Activated CD4-positive, alpha-beta memory T cell treated with anti-CD3 and anti-CD28 coated beads for 36 hours (primary cell): ENCODE measurements around the gene SIGLEC9. TPM values are rescaled to one million over a fixed set of nuclear protein-coding genes. Genes with fewer than 3 reads are reported as not detected.
"Not testable (repeated sequence)": the region's sequence is repeated elsewhere in the genome, so short reads cannot be mapped to it uniquely, and the experiment has no call there.

Source experiments
- CTCF ChIA-PET: fragments of 350-600 bp; sonication (Branson Sonifier 250); formaldehyde crosslinking; loops from one replicate; lab custom pipeline; 2021; ENCODE audit warnings: antibody characterized with exemption, inconsistent platforms; lab: Charles Lee
- POLR2A ChIA-PET: fragments of 350-600 bp; sonication (Branson Sonifier 250); formaldehyde crosslinking; loops from one replicate; lab custom pipeline; 2021; ENCODE audit warnings: antibody characterized with exemption; lab: Charles Lee
- DNase-seq: peaks from one replicate; pipeline ENCODE4 v3.0.0-alpha.2; 2020
- H3K27ac Mint-ChIP-seq: one replicate; pipeline ENCODE4 v1.8.0; 2021; ENCODE audit warnings: mixed read lengths
- H3K27me3 Mint-ChIP-seq: one replicate; pipeline ENCODE4 v1.8.0; 2021; ENCODE audit warnings: mixed read lengths
- H3K36me3 Mint-ChIP-seq: one replicate; pipeline ENCODE4 v1.8.0; 2021; ENCODE audit warnings: mixed read lengths
- H3K4me1 Mint-ChIP-seq: one replicate; pipeline ENCODE4 v1.8.0; 2021; ENCODE audit warnings: low read depth, mixed read lengths
- H3K4me3 Mint-ChIP-seq: one replicate; pipeline ENCODE4 v1.8.0; 2021; ENCODE audit warnings: mild to moderate bottlenecking, mixed read lengths
- H3K9me3 Mint-ChIP-seq: one replicate; pipeline ENCODE4 v1.8.0; 2021; ENCODE audit warnings: mixed read lengths
- intact Hi-C: fragments of 100-400 bp; cut with micrococcal nuclease; formaldehyde crosslinking; loops from one replicate; pipeline ENCODE4 v1.15.1; 2023
- total RNA-seq, 2 experiments: library from RNA; stranded (reverse); gene quantifications; one replicate each; pipeline ENCODE4 v1.2.3, GENCODE V29; 2021

Gene SIGLEC9
- total RNA-seq, 2 experiments from 2014 or later = 1.3 to 1.4 TPM

GRCh38 chr19:51139299-51140014 lies 14.8 kb downstream of the SIGLEC9 start:
- H3K27me3 Mint-ChIP-seq = peaks cover 2% of the 10 kb centered on the region
- ChIA-PET CTCF (no interaction called here), POLR2A (no interaction called here)
- H3K36me3 Mint-ChIP-seq = peaks cover 2% of the 10 kb centered on the region
- H3K4me3 Mint-ChIP-seq = no peak overlapping the region
- H3K9me3 Mint-ChIP-seq = peaks cover 4% of the 10 kb centered on the region
- intact Hi-C loops = no loop called here
- peaks cover 21% of the 10 kb centered on the region for H3K4me1 Mint-ChIP-seq
- H3K27ac Mint-ChIP-seq = no peak overlapping the region
- DNase-seq = peak; percentile 2

- Mint-ChIP-seq H3K4me1 (peaks cover 21% of the 10 kb centered on the region), H3K27ac (no peak overlapping the region), H3K4me3 (no peak overlapping the region), H3K36me3 (no peaks in the 10 kb centered on the region), H3K9me3 (peaks cover under 1% of the 10 kb centered on the region), H3K27me3 (peaks cover 2% of the 10 kb centered on the region)
- no peak for DNase-seq
- intact Hi-C loops = no loop called here
- CTCF ChIA-PET = no interaction called here
- POLR2A ChIA-PET = no interaction called here
These were observed 15.7 kb downstream of the SIGLEC9 start for GRCh38 chr19:51140441-51140840.

DNA sequence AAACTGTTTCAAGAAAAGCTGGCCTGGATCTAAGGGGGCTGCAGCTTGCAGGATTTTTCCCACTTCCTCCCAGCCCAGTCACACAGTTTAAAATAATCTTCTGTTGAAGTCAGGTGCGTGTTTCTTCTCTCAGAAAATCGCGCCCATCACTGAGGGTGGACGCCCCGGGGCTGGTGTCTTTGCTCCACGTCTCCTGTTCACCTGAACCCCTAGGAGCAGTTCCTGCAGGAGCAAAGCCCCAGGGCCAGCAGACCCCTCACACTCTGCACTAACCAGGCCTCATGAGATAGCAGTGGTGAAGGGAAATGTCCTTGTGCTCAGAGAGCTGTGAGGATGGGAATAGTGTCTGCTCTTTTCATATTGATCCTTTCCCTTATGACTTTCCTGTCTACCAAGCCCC lies 16.5 kb downstream of the SIGLEC9 start:
- Mint-ChIP-seq H3K4me3 (no peak overlapping the region), H3K36me3 (no peaks in the 10 kb centered on the region), H3K9me3 (no peaks in the 10 kb centered on the region), H3K27ac (no peak overlapping the region), H3K27me3 (peaks cover 2% of the 10 kb centered on the region), H3K4me1 (peaks cover 17% of the 10 kb centered on the region)
- intact Hi-C loops = no loop called here
- ChIA-PET POLR2A (no interaction called here), CTCF (no interaction called here)
- no peak for DNase-seq

- ChIA-PET CTCF (no interaction called here), POLR2A (no interaction called here)
- Mint-ChIP-seq H3K27ac (no peak within 1 kb of the TSS), H3K4me3 (no peak within 1 kb of the TSS), H3K36me3 (no peaks in the 10 kb centered on the region), H3K9me3 (no peaks in the 10 kb centered on the region), H3K27me3 (peaks cover 2% of the 10 kb centered on the region), H3K4me1 (peaks cover 8% of the 10 kb centered on the region)
- intact Hi-C loops = no loop called here
- DNase-seq = no peak
These were observed 17.4 kb downstream of the SIGLEC9 start, which contains the start of gene SIGLEC7 for GRCh38 chr19:51142119-51142518. TSS of gene SIGLEC7 (plus strand) at chr19:51142301. CDS start at chr19:51142370, 69 bp downstream.

DNA sequence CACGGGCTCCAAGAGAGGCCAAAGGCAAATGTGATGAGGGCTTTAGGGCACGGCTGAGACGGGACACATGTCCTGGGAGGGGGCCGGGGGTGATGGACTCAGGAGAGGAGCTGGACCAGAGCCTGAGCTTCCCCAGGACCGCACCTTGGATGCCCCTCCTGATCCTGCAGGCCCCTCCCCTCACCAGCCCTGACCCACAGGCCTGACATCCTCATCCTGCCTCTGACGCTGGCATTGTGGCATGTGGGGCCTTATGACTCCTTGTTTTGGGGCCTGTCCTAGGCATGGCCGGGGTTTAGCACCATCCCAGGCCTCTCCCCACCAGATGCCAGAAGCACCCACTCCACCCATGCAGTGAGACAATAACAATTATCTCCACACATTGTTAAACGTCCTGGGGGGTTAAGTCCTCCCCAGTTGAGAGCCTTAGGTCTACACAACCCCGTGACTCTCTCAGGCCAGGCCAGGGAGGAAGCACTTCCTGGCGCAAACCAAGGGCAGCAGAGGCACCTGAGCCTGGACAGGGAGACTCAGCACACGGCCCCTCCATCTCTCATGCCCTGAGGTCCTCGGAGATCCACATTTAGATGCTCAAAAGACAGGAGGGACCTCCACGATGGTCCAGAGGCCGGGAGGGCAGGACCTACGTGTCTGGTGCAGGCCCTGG lies 18.2 kb downstream of the SIGLEC9 start:
- CTCF ChIA-PET, H3K27me3 Mint-ChIP-seq, H3K27ac Mint-ChIP-seq, DNase-seq, POLR2A ChIA-PET, intact Hi-C loops, H3K4me1 Mint-ChIP-seq, H3K9me3 Mint-ChIP-seq, H3K36me3 Mint-ChIP-seq, H3K4me3 Mint-ChIP-seq: not testable (repeated sequence)

GRCh38 chr19:51143486-51143885 lies 18.8 kb downstream of the SIGLEC9 start:
- Mint-ChIP-seq H3K4me1 (no peaks in the 10 kb centered on the region), H3K9me3 (no peaks in the 10 kb centered on the region), H3K27me3 (peaks cover 2% of the 10 kb centered on the region), H3K27ac (no peak overlapping the region), H3K4me3 (no peak overlapping the region), H3K36me3 (no peaks in the 10 kb centered on the region)
- no peak for DNase-seq
- CTCF ChIA-PET = no interaction called here
- intact Hi-C loops = no loop called here
- POLR2A ChIA-PET = no interaction called here

GRCh38 chr19:51144482-51145045 lies 19.9 kb downstream of the SIGLEC9 start:
- Mint-ChIP-seq H3K9me3 (no peaks in the 10 kb centered on the region), H3K4me1 (no peaks in the 10 kb centered on the region), H3K27me3 (peaks cover 2% of the 10 kb centered on the region), H3K27ac (no peak overlapping the region), H3K36me3 (no peaks in the 10 kb centered on the region), H3K4me3 (no peak overlapping the region)
- no peak for DNase-seq
- CTCF ChIA-PET = interaction anchor here (2.0 kb wide), 1 partner anchor 12 kb away, joined by 5 read pairs; no protein-coding TSS in a partner anchor
- intact Hi-C loops = no loop called here
- POLR2A ChIA-PET = no interaction called here

DNA sequence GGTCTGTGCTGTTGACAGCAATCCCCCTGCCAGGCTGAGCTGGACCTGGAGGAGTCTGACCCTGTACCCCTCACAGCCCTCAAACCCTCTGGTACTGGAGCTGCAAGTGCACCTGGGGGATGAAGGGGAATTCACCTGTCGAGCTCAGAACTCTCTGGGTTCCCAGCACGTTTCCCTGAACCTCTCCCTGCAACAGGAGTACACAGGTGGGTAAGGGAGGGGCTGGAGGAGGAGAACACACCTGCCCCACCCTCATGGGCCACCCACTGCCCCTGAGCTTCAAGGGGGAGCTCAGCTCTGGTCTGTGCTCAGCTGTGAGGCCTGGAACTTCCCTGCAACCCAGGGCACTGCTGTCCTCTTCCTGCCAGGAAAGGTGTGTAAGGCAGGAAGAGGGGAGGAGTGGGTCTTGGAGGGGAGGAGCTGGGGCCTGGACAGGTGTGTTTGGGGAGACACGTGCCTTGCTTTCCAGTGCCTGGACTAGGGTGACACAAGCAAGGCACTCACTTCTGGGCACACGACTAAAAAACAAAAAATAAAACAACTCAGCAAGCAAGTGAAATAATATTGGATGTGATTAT lies 21.3 kb downstream of the SIGLEC9 start:
- DNase-seq = no peak
- Mint-ChIP-seq H3K27ac (no peak overlapping the region), H3K36me3 (no peaks in the 10 kb centered on the region), H3K9me3 (no peaks in the 10 kb centered on the region), H3K4me1 (no peaks in the 10 kb centered on the region), H3K27me3 (peaks cover 2% of the 10 kb centered on the region), H3K4me3 (no peak overlapping the region)
- ChIA-PET POLR2A (no interaction called here), CTCF (interaction anchor here (0.8 to 2.0 kb wide), 2 partner anchors 11 to 12 kb away, joined by 4 to 5 read pairs; no protein-coding TSS in a partner anchor)
- intact Hi-C loops = no loop called here

DNA sequence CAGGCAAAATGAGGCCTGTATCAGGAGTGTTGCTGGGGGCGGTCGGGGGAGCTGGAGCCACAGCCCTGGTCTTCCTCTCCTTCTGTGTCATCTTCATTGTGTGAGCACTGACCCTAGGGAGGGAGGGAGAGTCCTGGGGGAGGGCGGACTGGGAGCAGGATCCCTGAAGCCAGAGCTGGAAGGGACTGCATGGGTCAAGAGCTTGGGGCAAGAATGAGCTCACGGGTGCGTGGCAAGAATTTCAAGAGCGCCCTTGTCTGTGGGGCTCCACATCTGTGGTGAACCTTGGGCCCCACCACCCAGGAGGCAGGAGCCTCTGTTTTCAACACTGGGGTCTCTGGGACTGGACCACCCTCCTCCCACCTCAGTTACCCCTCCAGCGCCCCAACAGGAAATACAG lies 22.0 kb downstream of the SIGLEC9 start:
- intact Hi-C loops = no loop called here
- Mint-ChIP-seq H3K4me3 (no peak overlapping the region), H3K4me1 (no peaks in the 10 kb centered on the region), H3K27me3 (peaks cover 2% of the 10 kb centered on the region), H3K27ac (no peak overlapping the region), H3K9me3 (no peaks in the 10 kb centered on the region), H3K36me3 (no peaks in the 10 kb centered on the region)
- ChIA-PET POLR2A (no interaction called here), CTCF (interaction anchor here (1.4 to 2.4 kb wide), 3 partner anchors 10 to 113 kb away, joined by 3 to 10 read pairs (median 5); no protein-coding TSS in a partner anchor)
- DNase-seq = no peak

DNA sequence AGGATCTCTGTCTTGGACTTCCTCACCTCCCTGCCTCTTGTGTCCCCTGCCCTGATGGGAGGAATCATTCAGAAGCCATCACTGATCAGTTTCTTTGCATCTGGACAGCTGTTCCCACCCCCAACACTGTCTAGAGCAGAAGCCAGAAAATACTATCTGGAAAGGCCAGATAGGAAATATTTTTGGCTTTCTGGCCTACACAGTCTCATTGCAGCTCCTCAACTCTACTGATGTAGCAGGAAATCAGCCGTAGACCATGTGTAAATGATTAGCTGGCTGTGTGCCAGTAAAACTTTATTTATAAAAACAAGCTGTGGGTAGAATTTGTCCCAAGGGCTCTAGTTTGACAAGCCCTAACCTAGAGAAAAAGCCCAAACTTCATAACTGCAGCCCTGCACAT lies 23.0 kb downstream of the SIGLEC9 start:
- intact Hi-C loops = no loop called here
- POLR2A ChIA-PET = no interaction called here
- CTCF ChIA-PET = interaction anchor here (0.7 to 2.4 kb wide), 3 partner anchors 11 to 112 kb away, joined by 3 to 10 read pairs (median 3); no protein-coding TSS in a partner anchor
- no peak for DNase-seq
- no peaks in the 10 kb centered on the region for H3K4me1 Mint-ChIP-seq
- H3K27me3 Mint-ChIP-seq = peaks cover 2% of the 10 kb centered on the region
- no peak overlapping the region for H3K27ac Mint-ChIP-seq
- H3K4me3 Mint-ChIP-seq = no peak overlapping the region
- no peaks in the 10 kb centered on the region for H3K36me3 Mint-ChIP-seq
- H3K9me3 Mint-ChIP-seq = no peaks in the 10 kb centered on the region

DNA sequence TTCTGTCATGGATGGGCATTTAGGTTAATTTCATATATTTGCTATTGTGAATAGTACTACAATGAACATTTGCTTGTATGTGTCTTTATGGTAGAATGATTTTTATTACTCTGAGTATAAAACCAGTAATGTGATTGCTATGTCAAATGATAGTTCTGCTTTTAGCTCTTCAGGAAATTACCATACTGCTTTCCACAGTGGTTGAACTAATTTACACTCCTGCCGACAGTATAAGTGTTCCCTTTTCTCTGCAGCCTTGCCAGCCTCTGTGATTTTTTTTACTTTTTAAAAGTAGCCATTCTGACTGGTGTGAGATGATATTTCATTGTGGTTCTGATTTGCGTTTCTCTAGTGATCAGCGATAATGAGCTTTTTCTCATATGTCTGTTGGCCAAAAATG lies 23.9 kb downstream of the SIGLEC9 start:
- intact Hi-C loops = no loop called here
- ChIA-PET CTCF (interaction anchor here (0.7 to 2.4 kb wide), 3 partner anchors 10 to 510 kb away, joined by 3 to 10 read pairs (median 3); no protein-coding TSS in a partner anchor), POLR2A (no interaction called here)
- Mint-ChIP-seq H3K27ac (no peak overlapping the region), H3K9me3 (no peaks in the 10 kb centered on the region), H3K4me3 (no peak overlapping the region), H3K27me3 (peaks cover 3% of the 10 kb centered on the region), H3K36me3 (no peaks in the 10 kb centered on the region), H3K4me1 (no peaks in the 10 kb centered on the region)
- DNase-seq = no peak

- H3K36me3 Mint-ChIP-seq = no peaks in the 10 kb centered on the region
- CTCF ChIA-PET = no interaction called here
- intact Hi-C loops = no loop called here
- no peak overlapping the region for H3K27ac Mint-ChIP-seq
- no peaks in the 10 kb centered on the region for H3K9me3 Mint-ChIP-seq
- no peaks in the 10 kb centered on the region for H3K4me1 Mint-ChIP-seq
- no peak overlapping the region for H3K4me3 Mint-ChIP-seq
- no peak for DNase-seq
- peaks cover 6% of the 10 kb centered on the region for H3K27me3 Mint-ChIP-seq
- POLR2A ChIA-PET = no interaction called here
These were observed 25.9 kb downstream of the SIGLEC9 start for GRCh38 chr19:51150627-51151026.
